ENCODE results near the gene CACNA1C. TPM values are rescaled to one million over a fixed set of nuclear protein-coding genes. Genes with fewer than 3 reads are reported as not detected.

CACNA1C gene
- total and polyA plus RNA-seq, 2 donors (not counting 1 experiment from before 2014, with no cell fraction given), result 7.6 to 11.4 TPM

GRCh38 chr12:2013086-2013485 lies 39.7 kb upstream of the CACNA1C start:
- Histone ChIP-seq H3K27ac (ENCODE audit: insufficient read depth, low read length) (no peak overlapping the region), H3K9me3 (ENCODE audit: control insufficient read depth, insufficient read depth, low read depth, low read length) (no peaks in the 10 kb centered on the region), H4K20me1 (ENCODE audit: control insufficient read depth, extremely low read depth, insufficient read depth, low read length) (no peaks in the 10 kb centered on the region), H3K79me2 (ENCODE audit: control insufficient read depth, insufficient read depth, low read length) (no peaks in the 10 kb centered on the region), H3K36me3 (ENCODE audit: control insufficient read depth, insufficient read depth, low read length) (no peaks in the 10 kb centered on the region), H3K4me3 (replicated peaks in 1 of 4; ENCODE audit: control extremely low read depth in 1 of 4, insufficient read depth in 1 of 4, low read depth in 3 of 4, low read length in 4 of 4) (no peak overlapping the region), H3K27me3 (ENCODE audit: control insufficient read depth, insufficient read depth, low read length) (no peaks in the 10 kb centered on the region), H3K4me2 (ENCODE audit: extremely low read depth, insufficient read depth, low read length) (no peak overlapping the region), H2AFZ (ENCODE audit: low read length) (no peak overlapping the region), H3K4me1 (ENCODE audit: control insufficient read depth, extremely low read depth, insufficient read depth, low read length) (no peaks in the 10 kb centered on the region), H3K9ac (ENCODE audit: insufficient read depth, low read length) (no peak overlapping the region)
- DNase-seq (ENCODE audit: low read depth in 2 of 2), result peak in 1 of 2 donors; percentile 9
- TF ChIP-seq EZH2 (IDR thresholded peaks at IDR 0.05; ENCODE audit: low read length, missing control alignments), result no peak
- TF ChIP-seq, protein P1, sequence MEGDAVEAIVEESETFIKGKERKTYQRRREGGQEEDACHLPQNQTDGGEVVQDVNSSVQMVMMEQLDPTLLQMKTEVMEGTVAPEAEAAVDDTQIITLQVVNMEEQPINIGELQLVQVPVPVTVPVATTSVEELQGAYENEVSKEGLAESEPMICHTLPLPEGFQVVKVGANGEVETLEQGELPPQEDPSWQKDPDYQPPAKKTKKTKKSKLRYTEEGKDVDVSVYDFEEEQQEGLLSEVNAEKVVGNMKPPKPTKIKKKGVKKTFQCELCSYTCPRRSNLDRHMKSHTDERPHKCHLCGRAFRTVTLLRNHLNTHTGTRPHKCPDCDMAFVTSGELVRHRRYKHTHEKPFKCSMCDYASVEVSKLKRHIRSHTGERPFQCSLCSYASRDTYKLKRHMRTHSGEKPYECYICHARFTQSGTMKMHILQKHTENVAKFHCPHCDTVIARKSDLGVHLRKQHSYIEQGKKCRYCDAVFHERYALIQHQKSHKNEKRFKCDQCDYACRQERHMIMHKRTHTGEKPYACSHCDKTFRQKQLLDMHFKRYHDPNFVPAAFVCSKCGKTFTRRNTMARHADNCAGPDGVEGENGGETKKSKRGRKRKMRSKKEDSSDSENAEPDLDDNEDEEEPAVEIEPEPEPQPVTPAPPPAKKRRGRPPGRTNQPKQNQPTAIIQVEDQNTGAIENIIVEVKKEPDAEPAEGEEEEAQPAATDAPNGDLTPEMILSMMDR (conservative IDR thresholded peaks at IDR 0.05 in 1 of 2, IDR thresholded peaks at IDR 0.05 in 1 of 2; ENCODE audit: low read depth in 1 of 2, low read length in 2 of 2), result no peak

DNA sequence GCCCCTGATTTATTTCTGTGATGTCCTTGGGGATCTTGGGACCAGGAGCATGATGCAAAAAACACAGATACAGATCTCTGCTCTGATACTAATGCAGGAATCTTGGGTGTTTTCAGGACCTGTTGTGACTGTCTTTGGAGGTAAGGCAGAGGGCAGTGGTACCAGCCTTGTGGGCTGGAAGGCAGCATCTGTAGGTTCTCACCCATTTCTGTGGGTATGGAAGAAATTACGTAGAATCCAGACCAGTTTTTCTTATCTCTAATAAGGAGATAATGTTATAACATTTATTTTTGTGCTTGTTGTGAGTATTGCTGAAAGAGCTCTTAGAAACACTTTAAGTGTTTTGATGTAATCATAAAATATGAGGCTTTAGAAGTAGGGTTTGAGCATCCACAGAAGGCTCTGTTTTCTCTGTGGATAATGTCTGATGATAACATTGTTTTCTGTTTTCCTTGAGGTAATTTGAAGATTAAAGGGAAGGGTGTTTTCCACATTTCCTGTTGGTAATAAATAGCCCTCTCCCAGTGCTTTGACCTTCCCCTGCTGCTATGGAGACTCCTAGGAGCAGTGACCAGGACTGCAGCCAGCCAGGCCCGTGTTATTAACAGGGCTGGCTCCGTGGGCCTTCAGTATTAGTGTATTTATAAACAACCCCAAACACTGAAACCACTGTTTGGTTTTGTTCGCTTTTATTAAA lies 39.1 kb upstream of the CACNA1C start:
- DNase-seq (ENCODE audit: low read depth in 2 of 2), result peak in 1 of 2 donors; percentile 49
- Histone ChIP-seq H3K27me3 (ENCODE audit: control insufficient read depth, insufficient read depth, low read length) (no peaks in the 10 kb centered on the region), H2AFZ (ENCODE audit: low read length) (no peak overlapping the region), H4K20me1 (ENCODE audit: control insufficient read depth, extremely low read depth, insufficient read depth, low read length) (no peaks in the 10 kb centered on the region), H3K27ac (ENCODE audit: insufficient read depth, low read length) (no peak overlapping the region), H3K4me3 (replicated peaks in 1 of 4; ENCODE audit: control extremely low read depth in 1 of 4, insufficient read depth in 1 of 4, low read depth in 3 of 4, low read length in 4 of 4) (no peak overlapping the region), H3K36me3 (ENCODE audit: control insufficient read depth, insufficient read depth, low read length) (no peaks in the 10 kb centered on the region), H3K79me2 (ENCODE audit: control insufficient read depth, insufficient read depth, low read length) (no peaks in the 10 kb centered on the region), H3K9me3 (ENCODE audit: control insufficient read depth, insufficient read depth, low read depth, low read length) (no peaks in the 10 kb centered on the region), H3K4me1 (ENCODE audit: control insufficient read depth, extremely low read depth, insufficient read depth, low read length) (no peaks in the 10 kb centered on the region), H3K4me2 (ENCODE audit: extremely low read depth, insufficient read depth, low read length) (no peak overlapping the region), H3K9ac (ENCODE audit: insufficient read depth, low read length) (no peak overlapping the region)
- no peak for TF ChIP-seq EZH2 (IDR thresholded peaks at IDR 0.05; ENCODE audit: low read length, missing control alignments)
- TF ChIP-seq, protein P1 (conservative IDR thresholded peaks at IDR 0.05 in 1 of 2, IDR thresholded peaks at IDR 0.05 in 1 of 2; ENCODE audit: low read depth in 1 of 2, low read length in 2 of 2), result peak in 1 of 2 donors; percentile 8

DNA sequence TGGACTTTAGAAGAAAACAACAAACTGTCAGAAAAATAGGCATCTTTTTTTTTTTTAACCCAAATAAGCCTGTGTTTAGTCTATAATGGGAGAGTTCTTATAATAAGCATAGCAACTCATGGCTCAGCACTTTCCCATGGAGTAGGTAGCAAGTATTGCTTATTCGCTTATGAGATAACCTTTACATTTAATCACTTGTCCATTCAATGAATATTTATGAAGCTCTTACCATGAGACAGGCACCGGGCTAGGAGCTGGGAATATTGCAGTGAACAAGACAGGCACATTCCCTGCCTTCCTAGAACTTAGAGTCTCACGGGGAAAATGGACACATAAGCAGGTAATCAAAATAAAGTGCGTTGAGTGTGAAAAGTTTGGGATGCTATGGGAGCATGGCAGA lies 38.6 kb upstream of the CACNA1C start:
- Histone ChIP-seq H3K27ac (ENCODE audit: insufficient read depth, low read length) (no peak overlapping the region), H3K27me3 (ENCODE audit: control insufficient read depth, insufficient read depth, low read length) (no peaks in the 10 kb centered on the region), H3K4me3 (replicated peaks in 1 of 4; ENCODE audit: control extremely low read depth in 1 of 4, insufficient read depth in 1 of 4, low read depth in 3 of 4, low read length in 4 of 4) (no peak overlapping the region), H4K20me1 (ENCODE audit: control insufficient read depth, extremely low read depth, insufficient read depth, low read length) (no peaks in the 10 kb centered on the region), H3K9ac (ENCODE audit: insufficient read depth, low read length) (no peak overlapping the region), H3K4me2 (ENCODE audit: extremely low read depth, insufficient read depth, low read length) (no peak overlapping the region), H2AFZ (ENCODE audit: low read length) (no peak overlapping the region), H3K9me3 (ENCODE audit: control insufficient read depth, insufficient read depth, low read depth, low read length) (no peaks in the 10 kb centered on the region), H3K4me1 (ENCODE audit: control insufficient read depth, extremely low read depth, insufficient read depth, low read length) (no peaks in the 10 kb centered on the region), H3K36me3 (ENCODE audit: control insufficient read depth, insufficient read depth, low read length) (no peaks in the 10 kb centered on the region), H3K79me2 (ENCODE audit: control insufficient read depth, insufficient read depth, low read length) (no peaks in the 10 kb centered on the region)
- TF ChIP-seq EZH2 (IDR thresholded peaks at IDR 0.05; ENCODE audit: low read length, missing control alignments), result no peak
- TF ChIP-seq, protein P1 (conservative IDR thresholded peaks at IDR 0.05 in 1 of 2, IDR thresholded peaks at IDR 0.05 in 1 of 2; ENCODE audit: low read depth in 1 of 2, low read length in 2 of 2), result no peak
- DNase-seq (ENCODE audit: low read depth in 2 of 2), result no peak
